GM12891 (cell line): ENCODE measurements around the gene VPS52.

Experiments
- PAX5 ChIP-seq: IDR thresholded peaks from 2 replicates; pipeline ENCODE4 v1.6.1; 2011; ENCODE audit warnings: low read length, moderate library complexity, mild to moderate bottlenecking; ENCODE audit not compliant: insufficient read depth, severe bottlenecking
- POLR2A ChIP-seq: IDR thresholded peaks from 2 replicates; pipeline ENCODE4 v1.6.1; 2011; ENCODE audit warnings: low read depth, low read length, control low read depth
- POLR2AphosphoS5 ChIP-seq: IDR thresholded peaks from 2 replicates; pipeline ENCODE4 v1.6.1; 2011; ENCODE audit warnings: low read depth, low read length, control low read depth
- TAF1 ChIP-seq: IDR thresholded peaks from 2 replicates; pipeline ENCODE4 v1.6.1; 2011; ENCODE audit warnings: low read depth, low read length, control low read depth

DNA sequence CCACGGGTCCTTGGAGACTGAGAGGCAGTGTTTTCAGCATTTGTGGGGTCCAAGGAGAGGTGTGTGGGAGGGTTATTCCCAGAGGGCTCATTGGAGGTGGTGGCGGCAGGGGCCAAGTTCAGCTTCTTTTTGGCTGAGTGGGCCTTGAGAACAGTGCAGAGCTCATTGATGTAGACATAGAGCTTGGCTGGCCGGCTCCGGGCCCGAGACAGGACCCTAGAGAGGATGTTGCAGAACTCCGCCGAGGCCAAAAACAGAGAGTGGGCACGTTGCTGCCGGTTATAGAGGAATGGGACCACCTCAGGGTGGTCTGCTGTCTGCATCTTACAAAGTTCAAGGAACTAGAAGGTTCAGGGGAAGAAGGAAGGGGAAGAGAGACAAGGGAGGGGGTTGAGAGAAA is 49.6 kb upstream of the VPS52 start:
- TF ChIP-seq POLR2AphosphoS5 (no peak), POLR2A (no peak), TAF1 (no peak), PAX5 (no peak)
